Lung (tissue), 12 donors: Measurements from ENCODE around the gene DPEP2. TPM values are rescaled to one million over a fixed set of nuclear protein-coding genes. Genes with fewer than 3 reads are reported as not detected.

Experiments
- ATAC-seq: fragments of 200-7000 bp; cut with Tn5 transposase; one replicate; pipeline ENCODE4 v1.9.1; 2020; ENCODE audit warnings: moderate number of reproducible peaks; ENCODE audit not compliant: insufficient read depth, low FRiP score
- DNase-seq, 3 donors: peaks; one replicate each; pipeline ENCODE4 v3.0.0-alpha.2; 2013 to 2017
- H3K27ac ChIP-seq, 2 donors: one replicate each; pipeline ENCODE4 v1.5.1; 2013; ENCODE audit warnings: mild to moderate bottlenecking in 2 of 2, moderate library complexity in 2 of 2, control low read depth in 1 of 2, inconsistent platforms in 1 of 2, low read depth in 1 of 2, low read length in 1 of 2
- H3K27me3 ChIP-seq, 3 donors: one replicate each; pipeline ENCODE4 v1.5.1; 2013; ENCODE audit warnings: low read length in 2 of 3; ENCODE audit not compliant: control insufficient read depth in 3 of 3, insufficient read depth in 3 of 3
- H3K36me3 ChIP-seq, 4 donors: one replicate each; pipeline ENCODE4 v1.5.1; 2013; ENCODE audit warnings: low read length in 4 of 4, mild to moderate bottlenecking in 1 of 4, moderate library complexity in 1 of 4; ENCODE audit not compliant: control insufficient read depth in 4 of 4, insufficient read depth in 4 of 4
- H3K4me1 ChIP-seq, 5 donors: one replicate each; pipeline ENCODE4 v1.5.1; 2013; ENCODE audit warnings: low read length in 5 of 5, mild to moderate bottlenecking in 2 of 5, moderate library complexity in 1 of 5; ENCODE audit not compliant: control insufficient read depth in 5 of 5, insufficient read depth in 5 of 5
- H3K4me3 ChIP-seq: one replicate; pipeline ENCODE4 v1.5.1; 2013; ENCODE audit warnings: mild to moderate bottlenecking, control low read depth, moderate library complexity
- H3K9ac ChIP-seq, 2 donors: one replicate each; pipeline ENCODE4 v1.5.1; 2013; ENCODE audit warnings: low read length in 2 of 2, control low read depth in 1 of 2; ENCODE audit not compliant: insufficient read depth in 1 of 2
- H3K9me3 ChIP-seq, 4 donors: one replicate each; pipeline ENCODE4 v1.5.1; 2013; ENCODE audit warnings: low read length in 3 of 4, mild to moderate bottlenecking in 1 of 4, moderate library complexity in 1 of 4; ENCODE audit not compliant: control insufficient read depth in 4 of 4, insufficient read depth in 3 of 4
- WGBS, 2 donors: extraction: QIAGEN DNeasy Blood & Tissue Kit; methylation state at CpG; one replicate each; pipeline ENCODE4 v1.1.7; 2013; 5-methylcytosine and 5-hydroxymethylcytosine counted together
- polyA plus RNA-seq, 2 donors: library from polyadenylated mRNA; stranded (reverse); fragments of 200-250 nt; gene quantifications; one replicate each; pipeline ENCODE4 v1.2.1, GENCODE V29; 2013
- total RNA-seq, 2 donors: library from RNA; depleted of rRNA in 1 of 2; stranded (reverse); fragments of >200 nt in 1 of 2; gene quantifications; one replicate each; pipeline ENCODE4 v1.2.1, GENCODE V29; 2014 to 2021
- TF ChIP-seq, protein P1 (sequence below): IDR thresholded peaks from 2 replicates; pipeline ENCODE4 v1.5.1; 2012; ENCODE audit warnings: mild to moderate bottlenecking; ENCODE audit errors: control extremely low read depth, extremely low read depth
- donor health status: control.
- donor health status: control.
- donor health status: Bipolar disorder and iron deficiency.
- donor health status: healthy.
- donor health status: DM: yes; HTN: yes; CAD: no.

The DPEP2 gene
- total and polyA plus RNA-seq, 4 donors = 9.2 to 20.4 (median 12.0) TPM

DNA sequence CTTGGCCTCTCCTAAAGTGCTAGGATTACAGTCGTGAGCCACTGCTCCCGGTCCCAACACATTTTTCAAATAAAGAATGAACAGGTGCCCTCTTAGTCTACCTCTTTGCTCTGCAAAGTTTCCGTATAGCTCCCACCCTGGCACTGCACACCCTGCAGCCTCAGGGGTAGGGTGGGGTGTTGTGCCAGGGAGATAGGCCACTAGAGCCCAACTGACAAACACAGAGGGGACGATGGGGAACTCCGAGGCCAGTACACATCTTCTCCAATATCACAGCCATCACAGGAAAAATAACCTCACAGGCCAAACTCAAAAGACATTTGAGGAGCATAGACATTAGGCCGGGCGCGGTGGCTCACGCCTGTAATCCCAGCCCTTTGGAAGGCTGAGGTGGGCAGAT, 28.2 kb downstream of the DPEP2 start:
- no peak overlapping the region for H3K9ac ChIP-seq
- WGBS, 2 donors = 93 to 95% methylated on average over 9 of the region's 9 CpGs
- H3K4me1 ChIP-seq = peaks cover 0 to 24% (median 12%) of the 10 kb centered on the region in 5 donors
- TF ChIP-seq, protein P1, sequence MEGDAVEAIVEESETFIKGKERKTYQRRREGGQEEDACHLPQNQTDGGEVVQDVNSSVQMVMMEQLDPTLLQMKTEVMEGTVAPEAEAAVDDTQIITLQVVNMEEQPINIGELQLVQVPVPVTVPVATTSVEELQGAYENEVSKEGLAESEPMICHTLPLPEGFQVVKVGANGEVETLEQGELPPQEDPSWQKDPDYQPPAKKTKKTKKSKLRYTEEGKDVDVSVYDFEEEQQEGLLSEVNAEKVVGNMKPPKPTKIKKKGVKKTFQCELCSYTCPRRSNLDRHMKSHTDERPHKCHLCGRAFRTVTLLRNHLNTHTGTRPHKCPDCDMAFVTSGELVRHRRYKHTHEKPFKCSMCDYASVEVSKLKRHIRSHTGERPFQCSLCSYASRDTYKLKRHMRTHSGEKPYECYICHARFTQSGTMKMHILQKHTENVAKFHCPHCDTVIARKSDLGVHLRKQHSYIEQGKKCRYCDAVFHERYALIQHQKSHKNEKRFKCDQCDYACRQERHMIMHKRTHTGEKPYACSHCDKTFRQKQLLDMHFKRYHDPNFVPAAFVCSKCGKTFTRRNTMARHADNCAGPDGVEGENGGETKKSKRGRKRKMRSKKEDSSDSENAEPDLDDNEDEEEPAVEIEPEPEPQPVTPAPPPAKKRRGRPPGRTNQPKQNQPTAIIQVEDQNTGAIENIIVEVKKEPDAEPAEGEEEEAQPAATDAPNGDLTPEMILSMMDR = no peak
- DNase-seq (no peak), ATAC-seq (no peak)
- H3K9me3 ChIP-seq = no peaks in the 10 kb centered on the region
- H3K4me3 ChIP-seq = no peak overlapping the region
- peaks cover 0 to 6% (median 0%) of the 10 kb centered on the region in 4 donors for H3K36me3 ChIP-seq
- H3K27me3 ChIP-seq = no peaks in the 10 kb centered on the region
- H3K27ac ChIP-seq = no peak overlapping the region

DNA sequence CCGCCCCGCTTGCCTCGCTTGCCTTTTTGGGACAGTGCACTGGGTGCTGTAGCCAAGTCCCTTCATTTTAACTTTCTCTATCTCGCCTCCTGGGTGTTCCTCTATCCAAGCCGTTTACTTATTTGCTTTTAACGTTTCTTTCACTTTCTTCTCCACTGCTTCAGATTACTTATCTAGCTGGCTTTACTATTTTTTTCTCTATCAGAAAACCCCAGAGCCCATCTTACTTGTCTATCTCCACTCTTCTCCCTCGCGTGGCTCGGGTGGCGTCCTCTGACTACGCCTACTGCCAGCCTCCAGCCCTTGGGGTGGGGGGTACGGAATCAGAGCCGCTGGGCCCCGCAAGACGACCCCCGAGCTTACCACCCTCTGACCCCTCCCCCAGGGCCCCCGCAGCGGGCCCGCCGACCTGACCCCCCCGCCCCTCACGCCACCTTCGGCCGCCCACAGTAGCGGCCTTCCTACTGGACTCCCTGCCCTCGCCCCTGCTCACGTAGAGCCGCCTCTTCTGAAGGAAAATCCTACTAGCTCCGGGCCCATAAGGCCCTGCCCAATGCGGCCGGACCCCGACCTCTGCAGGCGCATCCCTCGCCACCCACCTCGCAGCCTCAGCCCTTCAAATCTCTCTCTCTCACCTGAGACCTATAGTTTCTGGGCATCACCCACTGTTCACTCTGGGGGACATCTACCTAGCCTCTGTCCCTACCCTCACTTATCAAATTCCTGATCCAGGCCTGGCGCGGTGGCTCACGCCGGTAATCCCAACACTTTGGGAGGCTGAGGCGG, 29.8 kb downstream of the DPEP2 start:
- Histone ChIP-seq H3K36me3 (peaks cover 0 to 6% (median 2%) of the 10 kb centered on the region in 4 donors), H3K27me3 (no peaks in the 10 kb centered on the region), H3K9ac (peak overlapping the region; percentile 63 to 69), H3K27ac (peak overlapping the region; percentile 93 to 95), H3K4me3 (peak overlapping the region; percentile 49), H3K9me3 (no peaks in the 10 kb centered on the region), H3K4me1 (peaks cover under 1 to 28% (median 14%) of the 10 kb centered on the region in 5 donors)
- no peak for ATAC-seq
- TF ChIP-seq, protein P1 = no peak
- DNase-seq = peak in 2 of 3 donors; percentile 56 to 59
- 44 to 45% methylated on average over 39 to 40 of the region's 40 CpGs for WGBS, 2 donors

- Histone ChIP-seq H3K36me3 (peaks cover 0 to 6% (median 2%) of the 10 kb centered on the region in 4 donors), H3K9ac (peak within 1 kb of the TSS; percentile 80 to 95), H3K4me1 (peaks cover 8 to 32% (median 19%) of the 10 kb centered on the region in 5 donors), H3K27ac (peak within 1 kb of the TSS; percentile 94 to 95), H3K27me3 (no peaks in the 10 kb centered on the region), H3K9me3 (no peaks in the 10 kb centered on the region), H3K4me3 (peak within 1 kb of the TSS; percentile 88)
- DNase-seq (peak; percentile 93 to 95 (median 94)), ATAC-seq (peak; percentile 97)
- TF ChIP-seq, protein P1 = no peak
- WGBS, 2 donors = 1% methylated on average over 61 to 78 of the region's 78 CpGs
Measured at GRCh38 chr16:67968400-67969253, 30.7 kb downstream of the DPEP2 start, which contains the start of gene SLC12A4. TSS of gene SLC12A4 (minus strand) at chr16:67968637. CDS start at chr16:67968553, 84 bp downstream.
